GM21619 (cell line): ENCODE measurements around the gene SLC18B1.

ENCODE experiments used
- ATAC-seq: cut with Tn5 transposase; IDR thresholded peaks from one replicate; pipeline ENCODE4 v1.9.1; 2021; ENCODE audit not compliant: unreplicated experiment

Gene SLC18B1

GRCh38 chr6:132746048-132746447 lies 52.4 kb downstream of the SLC18B1 start:
- no peak for ATAC-seq

- ATAC-seq, result no peak
Measured at GRCh38 chr6:132742495-132742894, 55.9 kb downstream of the SLC18B1 start.

- ATAC-seq, result no peak
Measured at GRCh38 chr6:132741281-132741680, 57.2 kb downstream of the SLC18B1 start.

GRCh38 chr6:132736239-132736638 lies 62.2 kb downstream of the SLC18B1 start:
- ATAC-seq, result peak; percentile 60

- no peak for ATAC-seq
Measured at GRCh38 chr6:132734694-132735236, 63.7 kb downstream of the SLC18B1 start.

- ATAC-seq, result no peak
Measured at GRCh38 chr6:132733814-132734213, 64.6 kb downstream of the SLC18B1 start.

GRCh38 chr6:132733283-132733682 lies 65.2 kb downstream of the SLC18B1 start:
- no peak for ATAC-seq

GRCh38 chr6:132731086-132731485 lies 67.4 kb downstream of the SLC18B1 start:
- no peak for ATAC-seq

GRCh38 chr6:132730560-132730959 lies 67.9 kb downstream of the SLC18B1 start:
- no peak for ATAC-seq

GRCh38 chr6:132728616-132729015 lies 69.8 kb downstream of the SLC18B1 start:
- ATAC-seq, result no peak

- ATAC-seq, result no peak
Measured at GRCh38 chr6:132726608-132726975, 71.8 kb downstream of the SLC18B1 start.

GRCh38 chr6:132725947-132726607 lies 72.4 kb downstream of the SLC18B1 start:
- ATAC-seq, result peak; percentile 85

- no peak for ATAC-seq
Measured at GRCh38 chr6:132725471-132725870, 73.0 kb downstream of the SLC18B1 start.

- no peak for ATAC-seq
Measured at GRCh38 chr6:132719736-132720448, 78.5 kb downstream of the SLC18B1 start.
